Measurements from ENCODE around the gene KCNIP4.

GRCh38 chr4:21002286-21002685 is 946.3 kb downstream of the KCNIP4 start:
- TF ChIP-seq EZH2 (IDR thresholded peaks at IDR 0.05; ENCODE audit: insufficient read depth, poor library complexity, severe bottlenecking), result no peak
- TF ChIP-seq EZH2phosphoT487 (IDR thresholded peaks at IDR 0.05; ENCODE audit: insufficient read depth, low read depth), result no peak

All from GM23248 (cell line).